Osteoblast (primary cell): Measurements from ENCODE around the gene CFAP97D2. TPM values are rescaled to one million over a fixed set of nuclear protein-coding genes. Genes with fewer than 3 reads are reported as not detected.

Experiments
- DNase-seq: peaks from one replicate; pipeline ENCODE4 v3.0.0; 2011; ENCODE audit warnings: low spot score, mixed read lengths; ENCODE audit not compliant: insufficient read length; ENCODE audit errors: missing footprints
- H2AFZ ChIP-seq: 2 replicates; pipeline ENCODE4 v1.6.0; 2011; ENCODE audit warnings: mild to moderate bottlenecking, low read length
- H3K27ac ChIP-seq: 2 replicates; pipeline ENCODE4 v1.5.1; 2011; ENCODE audit warnings: mild to moderate bottlenecking, low read depth, low read length, moderate library complexity
- H3K27me3 ChIP-seq: 2 replicates; pipeline ENCODE4 v1.6.0; 2012; ENCODE audit warnings: mild to moderate bottlenecking, control low read depth, inconsistent platforms, low read length, moderate library complexity; ENCODE audit not compliant: insufficient read depth
- H3K36me3 ChIP-seq: 2 replicates; pipeline ENCODE4 v1.5.1; 2011; ENCODE audit warnings: mild to moderate bottlenecking, low read length, control low read depth, moderate library complexity; ENCODE audit not compliant: insufficient read depth
- H3K4me1 ChIP-seq: 2 replicates; pipeline ENCODE4 v1.5.1; 2011; ENCODE audit warnings: mild to moderate bottlenecking, low read length, control low read depth, moderate library complexity; ENCODE audit not compliant: insufficient read depth
- H3K4me2 ChIP-seq: 2 replicates; pipeline ENCODE4 v1.6.0; 2011; ENCODE audit warnings: mild to moderate bottlenecking, low read length; ENCODE audit not compliant: insufficient read depth
- H3K4me3 ChIP-seq: fragments of 200-600 bp; sonication (generic); 3 replicates; pipeline ENCODE4 v1.5.1; 2012; ENCODE audit warnings: mild to moderate bottlenecking, low read length, inconsistent platforms; ENCODE audit not compliant: insufficient read depth
- H3K79me2 ChIP-seq: 2 replicates; pipeline ENCODE4 v1.6.0; 2012; ENCODE audit warnings: mild to moderate bottlenecking, low read length, control low read depth, inconsistent platforms; ENCODE audit not compliant: insufficient read depth
- H3K9me3 ChIP-seq: 2 replicates; pipeline ENCODE4 v1.5.1; 2011; ENCODE audit warnings: low read depth, low read length, control low read depth
- H4K20me1 ChIP-seq: 2 replicates; pipeline ENCODE4 v1.6.0; 2012; ENCODE audit warnings: mild to moderate bottlenecking, low read length, control low read depth; ENCODE audit not compliant: insufficient read depth
- total RNA-seq: library from RNA; depleted of rRNA; stranded (reverse); fragments of >200 nt; gene quantifications from 2 replicates; pipeline ENCODE4 v1.2.3, GENCODE V29; 2012
- TF ChIP-seq, protein P1 (sequence below): IDR thresholded peaks from 2 replicates; pipeline ENCODE4 v1.5.1; 2011; ENCODE audit warnings: mild to moderate bottlenecking, low read depth, low read length, moderate library complexity; ENCODE audit errors: extremely low read depth

CFAP97D2 gene
- total RNA-seq, 1 donor = not detected

- Histone ChIP-seq H3K4me2 (no peak overlapping the region), H3K4me1 (no peaks in the 10 kb centered on the region), H4K20me1 (no peaks in the 10 kb centered on the region)
Measured at GRCh38 chr13:114213980-114214379, 34.9 kb downstream of the CFAP97D2 start.

DNA sequence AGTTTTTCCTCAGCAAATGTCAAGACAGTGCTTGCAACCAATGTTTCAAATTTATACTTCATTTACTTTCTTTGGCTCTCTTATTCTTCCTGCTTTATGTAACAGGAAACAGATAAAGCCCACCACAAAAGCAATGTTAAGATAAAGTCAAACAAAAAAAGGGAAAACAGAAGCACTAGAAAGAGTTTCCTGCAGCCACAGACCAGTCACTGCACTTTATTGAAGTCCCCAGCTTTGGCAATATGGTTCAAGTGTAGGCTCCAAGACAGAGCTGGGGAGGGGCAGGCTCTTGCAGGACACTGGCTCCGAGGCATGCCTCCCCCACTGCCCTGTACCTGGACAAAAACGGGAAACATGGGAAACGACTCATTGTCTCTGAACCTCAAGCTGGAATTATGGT is 40.3 kb downstream of the CFAP97D2 start:
- Histone ChIP-seq H3K79me2 (no peaks in the 10 kb centered on the region), H3K36me3 (no peaks in the 10 kb centered on the region), H3K27ac (no peak overlapping the region), H3K27me3 (peaks cover 9% of the 10 kb centered on the region), H3K4me1 (no peaks in the 10 kb centered on the region), H4K20me1 (no peaks in the 10 kb centered on the region), H2AFZ (no peak overlapping the region), H3K9me3 (no peaks in the 10 kb centered on the region), H3K4me3 (no peak overlapping the region), H3K4me2 (no peak overlapping the region)
- TF ChIP-seq, protein P1, sequence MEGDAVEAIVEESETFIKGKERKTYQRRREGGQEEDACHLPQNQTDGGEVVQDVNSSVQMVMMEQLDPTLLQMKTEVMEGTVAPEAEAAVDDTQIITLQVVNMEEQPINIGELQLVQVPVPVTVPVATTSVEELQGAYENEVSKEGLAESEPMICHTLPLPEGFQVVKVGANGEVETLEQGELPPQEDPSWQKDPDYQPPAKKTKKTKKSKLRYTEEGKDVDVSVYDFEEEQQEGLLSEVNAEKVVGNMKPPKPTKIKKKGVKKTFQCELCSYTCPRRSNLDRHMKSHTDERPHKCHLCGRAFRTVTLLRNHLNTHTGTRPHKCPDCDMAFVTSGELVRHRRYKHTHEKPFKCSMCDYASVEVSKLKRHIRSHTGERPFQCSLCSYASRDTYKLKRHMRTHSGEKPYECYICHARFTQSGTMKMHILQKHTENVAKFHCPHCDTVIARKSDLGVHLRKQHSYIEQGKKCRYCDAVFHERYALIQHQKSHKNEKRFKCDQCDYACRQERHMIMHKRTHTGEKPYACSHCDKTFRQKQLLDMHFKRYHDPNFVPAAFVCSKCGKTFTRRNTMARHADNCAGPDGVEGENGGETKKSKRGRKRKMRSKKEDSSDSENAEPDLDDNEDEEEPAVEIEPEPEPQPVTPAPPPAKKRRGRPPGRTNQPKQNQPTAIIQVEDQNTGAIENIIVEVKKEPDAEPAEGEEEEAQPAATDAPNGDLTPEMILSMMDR = no peak
- no peak for DNase-seq

More at GRCh38 chr13:114213980-114214379, 34.9 kb downstream of the CFAP97D2 start:
- Histone ChIP-seq H3K79me2 (no peaks in the 10 kb centered on the region), H3K27ac (no peak overlapping the region), H2AFZ (no peak overlapping the region), H3K27me3 (peaks cover 14% of the 10 kb centered on the region), H3K9me3 (no peaks in the 10 kb centered on the region), H3K4me3 (no peak overlapping the region), H3K36me3 (no peaks in the 10 kb centered on the region)
- no peak for DNase-seq
- TF ChIP-seq, protein P1 = no peak

DNA sequence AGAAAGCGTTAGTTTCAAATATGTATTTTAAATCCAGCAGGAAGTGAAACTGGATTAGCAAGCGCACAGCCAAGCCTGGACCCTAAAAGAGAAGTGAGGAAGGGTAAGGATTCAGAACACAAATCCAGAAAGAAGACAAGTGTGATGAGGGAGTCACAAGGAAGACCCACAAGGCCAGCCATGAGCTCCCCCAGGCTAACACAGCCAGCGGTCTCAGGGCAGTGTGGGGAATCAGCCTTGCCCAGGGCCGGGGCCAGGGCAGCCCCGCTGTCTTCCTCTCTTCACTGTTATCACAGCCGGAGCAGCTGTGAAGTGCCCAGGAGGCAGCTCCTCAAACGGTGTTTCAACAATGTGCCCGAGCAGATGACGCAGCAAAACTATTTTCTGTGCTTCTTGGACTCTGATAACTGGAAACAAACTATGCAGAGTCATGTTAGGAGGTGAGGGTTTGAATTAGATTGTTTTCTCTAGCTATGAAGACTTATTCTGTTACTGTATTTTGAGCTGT is 43.5 kb downstream of the CFAP97D2 start:
- H3K79me2 ChIP-seq = no peaks in the 10 kb centered on the region
- H3K4me1 ChIP-seq = no peaks in the 10 kb centered on the region
- H3K4me3 ChIP-seq = no peak overlapping the region
- H3K27me3 ChIP-seq = no peaks in the 10 kb centered on the region
- no peaks in the 10 kb centered on the region for H4K20me1 ChIP-seq
- no peak overlapping the region for H3K27ac ChIP-seq
- H2AFZ ChIP-seq = peak overlapping the region; percentile 23
- no peak overlapping the region for H3K4me2 ChIP-seq
- H3K9me3 ChIP-seq = no peaks in the 10 kb centered on the region
- no peak for DNase-seq
- TF ChIP-seq, protein P1 = no peak
- no peaks in the 10 kb centered on the region for H3K36me3 ChIP-seq

- H3K4me2 ChIP-seq = no peak overlapping the region
- H3K36me3 ChIP-seq = no peaks in the 10 kb centered on the region
- H3K9me3 ChIP-seq = no peaks in the 10 kb centered on the region
- peaks cover 13% of the 10 kb centered on the region for H3K27me3 ChIP-seq
- peaks cover 2% of the 10 kb centered on the region for H3K4me1 ChIP-seq
- TF ChIP-seq, protein P1 = no peak
- H2AFZ ChIP-seq = no peak overlapping the region
- no peak overlapping the region for H3K4me3 ChIP-seq
- no peaks in the 10 kb centered on the region for H4K20me1 ChIP-seq
- no peak for DNase-seq
- no peaks in the 10 kb centered on the region for H3K79me2 ChIP-seq
- H3K27ac ChIP-seq = no peak overlapping the region
Measured at GRCh38 chr13:114224201-114224600, 45.1 kb downstream of the CFAP97D2 start.
